Upper lobe of left lung (tissue), 4 donors: ENCODE results near the gene PDCD5.

Experiments
- CTCF ChIP-seq, 6 experiments: fragments of 450-650 bp in 4 of 6; fragments of 200-600 bp in 2 of 6; sonication (generic) in 2 of 6; IDR thresholded peaks; one replicate each; pipeline ENCODE4 v1.5.1; 2016 to 2019; ENCODE audit warnings: antibody characterized with exemption in 6 of 6
- POLR2A ChIP-seq, 4 donors: fragments of 450-650 bp; IDR thresholded peaks; one replicate each; pipeline ENCODE4 v1.5.1; 2016 to 2017; ENCODE audit warnings: antibody characterized with exemption in 4 of 4, mild to moderate bottlenecking in 2 of 4
- POLR2AphosphoS5 ChIP-seq, 2 donors: sonication (generic); formaldehyde crosslinking; IDR thresholded peaks; one replicate each; pipeline ENCODE4 v1.5.1; 2017; ENCODE audit warnings: antibody characterized with exemption in 2 of 2

DNA sequence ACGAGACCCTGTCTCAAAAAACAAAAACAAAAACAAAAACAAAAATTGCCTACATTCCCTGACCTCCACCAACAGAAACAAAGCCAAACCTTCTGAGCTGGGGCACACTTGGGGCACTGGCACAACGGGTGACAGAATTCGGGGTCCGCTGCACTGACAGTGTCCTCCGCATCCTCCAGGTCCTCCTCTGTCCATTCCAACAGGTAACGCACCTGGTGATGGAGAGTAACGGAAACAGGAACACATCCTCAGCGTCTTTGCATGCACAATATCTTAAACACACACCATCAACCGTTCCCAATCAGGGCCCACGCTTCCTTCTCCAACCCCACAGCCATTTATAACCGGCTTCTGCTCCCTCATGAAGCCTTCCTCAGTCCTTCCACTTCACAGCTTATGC, 34.6 kb downstream of the PDCD5 start:
- no peak for TF ChIP-seq CTCF (IDR thresholded peaks at IDR 0.05)
- TF ChIP-seq POLR2AphosphoS5 (IDR thresholded peaks at IDR 0.05) = no peak
- no peak for TF ChIP-seq POLR2A (IDR thresholded peaks at IDR 0.05)
